Uterus (tissue), 2 donors: ENCODE results near the gene C3orf52.

Source experiments
- POLR2A ChIP-seq, 2 donors: fragments of 450-650 bp; IDR thresholded peaks; one replicate each; pipeline ENCODE4 v1.6.1; 2016; ENCODE audit warnings: antibody characterized with exemption in 2 of 2, mild to moderate bottlenecking in 1 of 2, moderate library complexity in 1 of 2
- TF ChIP-seq, protein P1 (sequence below), 4 experiments: fragments of 200-600 bp in 2 of 4; fragments of 450-650 bp in 2 of 4; sonication (generic) in 2 of 4; IDR thresholded peaks; one replicate each; pipeline ENCODE4 v1.5.1; 2016 to 2019; ENCODE audit warnings: antibody characterized with exemption in 4 of 4, mild to moderate bottlenecking in 2 of 4, moderate library complexity in 1 of 4

DNA sequence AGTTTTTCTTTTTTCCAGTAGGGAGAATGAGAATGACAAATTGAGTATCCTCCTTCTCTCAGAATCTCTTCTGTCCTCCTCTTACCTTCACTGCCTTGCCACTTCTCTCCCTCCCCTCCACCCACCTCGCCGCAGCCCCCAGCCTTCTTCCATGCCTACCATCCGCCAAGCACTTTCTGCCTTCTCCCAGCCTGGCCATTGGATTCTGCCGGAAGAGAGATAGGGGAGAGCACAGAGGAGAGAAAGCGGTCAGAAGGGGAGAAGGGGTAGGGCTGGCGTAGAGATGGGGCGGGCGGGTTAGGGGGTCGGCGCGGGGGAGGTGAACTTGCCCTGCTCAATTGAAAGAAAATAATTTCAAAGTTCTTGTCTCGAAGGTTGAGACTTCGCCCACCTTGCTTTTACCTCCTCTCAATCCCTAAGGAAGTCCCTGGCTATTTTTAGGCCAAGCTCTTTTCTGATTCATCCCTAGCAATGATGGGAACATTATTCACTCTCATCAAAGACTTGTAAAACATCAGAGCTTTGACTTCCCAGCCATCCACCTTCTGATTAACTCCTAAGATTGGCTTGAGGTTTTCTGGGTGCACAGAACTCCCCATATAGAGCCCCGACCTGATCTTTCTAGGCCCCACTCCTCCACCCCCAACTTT lies 811 bp downstream of the C3orf52 start:
- TF ChIP-seq, protein P1, sequence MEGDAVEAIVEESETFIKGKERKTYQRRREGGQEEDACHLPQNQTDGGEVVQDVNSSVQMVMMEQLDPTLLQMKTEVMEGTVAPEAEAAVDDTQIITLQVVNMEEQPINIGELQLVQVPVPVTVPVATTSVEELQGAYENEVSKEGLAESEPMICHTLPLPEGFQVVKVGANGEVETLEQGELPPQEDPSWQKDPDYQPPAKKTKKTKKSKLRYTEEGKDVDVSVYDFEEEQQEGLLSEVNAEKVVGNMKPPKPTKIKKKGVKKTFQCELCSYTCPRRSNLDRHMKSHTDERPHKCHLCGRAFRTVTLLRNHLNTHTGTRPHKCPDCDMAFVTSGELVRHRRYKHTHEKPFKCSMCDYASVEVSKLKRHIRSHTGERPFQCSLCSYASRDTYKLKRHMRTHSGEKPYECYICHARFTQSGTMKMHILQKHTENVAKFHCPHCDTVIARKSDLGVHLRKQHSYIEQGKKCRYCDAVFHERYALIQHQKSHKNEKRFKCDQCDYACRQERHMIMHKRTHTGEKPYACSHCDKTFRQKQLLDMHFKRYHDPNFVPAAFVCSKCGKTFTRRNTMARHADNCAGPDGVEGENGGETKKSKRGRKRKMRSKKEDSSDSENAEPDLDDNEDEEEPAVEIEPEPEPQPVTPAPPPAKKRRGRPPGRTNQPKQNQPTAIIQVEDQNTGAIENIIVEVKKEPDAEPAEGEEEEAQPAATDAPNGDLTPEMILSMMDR (IDR thresholded peaks at IDR 0.05): no peak
- TF ChIP-seq POLR2A (IDR thresholded peaks at IDR 0.05): no peak
